Skeletal muscle tissue (tissue), 4 donors: ENCODE measurements around the gene SPTSSA. TPM values are rescaled to one million over a fixed set of nuclear protein-coding genes. Genes with fewer than 3 reads are reported as not detected.
A peak's percentile ranks its signal among the peaks of the same experiment; 100 is the strongest.

Experiments
- H3K27ac ChIP-seq: one replicate; pipeline ENCODE4 v1.7.0; 2013; ENCODE audit warnings: mild to moderate bottlenecking, low read depth, low read length, inconsistent platforms
- H3K27me3 ChIP-seq, 3 donors: one replicate each; pipeline ENCODE4 v1.7.0; 2013; ENCODE audit warnings: low read length in 3 of 3; ENCODE audit not compliant: control insufficient read depth in 3 of 3, insufficient read depth in 3 of 3
- H3K36me3 ChIP-seq, 3 donors: one replicate each; pipeline ENCODE4 v1.7.0; 2013; ENCODE audit warnings: low read length in 3 of 3; ENCODE audit not compliant: control insufficient read depth in 3 of 3, insufficient read depth in 3 of 3
- H3K4me1 ChIP-seq, 3 donors: one replicate each; pipeline ENCODE4 v1.7.0; 2013; ENCODE audit warnings: low read length in 3 of 3, mild to moderate bottlenecking in 3 of 3; ENCODE audit not compliant: control insufficient read depth in 3 of 3, insufficient read depth in 3 of 3
- H3K4me3 ChIP-seq, 3 donors: one replicate each; pipeline ENCODE4 v1.7.0; 2013; ENCODE audit warnings: low read length in 3 of 3
- H3K9ac ChIP-seq, 3 donors: one replicate each; pipeline ENCODE4 v1.7.0; 2013; ENCODE audit warnings: low read length in 3 of 3, mild to moderate bottlenecking in 3 of 3, moderate library complexity in 2 of 3, low read depth in 1 of 3
- H3K9me3 ChIP-seq, 3 donors: one replicate each; pipeline ENCODE4 v1.7.0; 2013; ENCODE audit warnings: low read length in 3 of 3; ENCODE audit not compliant: control insufficient read depth in 3 of 3
- total RNA-seq: library from RNA; depleted of rRNA; stranded (reverse); fragments of >200 nt; gene quantifications from one replicate; pipeline ENCODE4 v1.2.3, GENCODE V29; 2014
- donor health status: Osteomylitis.

SPTSSA gene
- total RNA-seq, 1 donor from 2014 or later = 9.9 TPM

GRCh38 chr14:34474187-34474679 is 12.2 kb upstream of the SPTSSA start:
- Histone ChIP-seq H3K27me3 (no peaks in the 10 kb centered on the region), H3K9ac (no peak overlapping the region), H3K4me1 (no peaks in the 10 kb centered on the region), H3K36me3 (no peaks in the 10 kb centered on the region), H3K9me3 (no peaks in the 10 kb centered on the region), H3K4me3 (no peak overlapping the region), H3K27ac (no peak overlapping the region)

- no peak overlapping the region for H3K4me3 ChIP-seq
These were observed 10.8 kb upstream of the SPTSSA start for GRCh38 chr14:34472706-34473279.

GRCh38 chr14:34470319-34470718 is 8.3 kb upstream of the SPTSSA start:
- H3K27ac ChIP-seq = no peak overlapping the region
- H3K9ac ChIP-seq = no peak overlapping the region
- no peak overlapping the region for H3K4me3 ChIP-seq
- H3K27me3 ChIP-seq = no peaks in the 10 kb centered on the region
- H3K9me3 ChIP-seq = no peaks in the 10 kb centered on the region
- no peaks in the 10 kb centered on the region for H3K36me3 ChIP-seq
- H3K4me1 ChIP-seq = no peaks in the 10 kb centered on the region

More at GRCh38 chr14:34472706-34473279, 10.8 kb upstream of the SPTSSA start:
- no peaks in the 10 kb centered on the region for H3K9me3 ChIP-seq
- no peaks in the 10 kb centered on the region for H3K36me3 ChIP-seq
- H3K4me1 ChIP-seq = no peaks in the 10 kb centered on the region
- no peak overlapping the region for H3K9ac ChIP-seq
- H3K27ac ChIP-seq = no peak overlapping the region
- no peaks in the 10 kb centered on the region for H3K27me3 ChIP-seq

- no peak overlapping the region for H3K27ac ChIP-seq
These were observed 4.7 kb upstream of the SPTSSA start for GRCh38 chr14:34466691-34467090.

GRCh38 chr14:34465069-34465859 is 3.2 kb upstream of the SPTSSA start:
- H3K27ac ChIP-seq = peak overlapping the region; percentile 13
- H3K36me3 ChIP-seq = no peaks in the 10 kb centered on the region
- H3K9ac ChIP-seq = no peak overlapping the region
- no peaks in the 10 kb centered on the region for H3K9me3 ChIP-seq
- peaks cover 4 to 16% (median 13%) of the 10 kb centered on the region in 3 donors for H3K4me1 ChIP-seq
- H3K27me3 ChIP-seq = no peaks in the 10 kb centered on the region
- H3K4me3 ChIP-seq = no peak overlapping the region

More at GRCh38 chr14:34466691-34467090, 4.7 kb upstream of the SPTSSA start:
- Histone ChIP-seq H3K36me3 (no peaks in the 10 kb centered on the region), H3K27me3 (no peaks in the 10 kb centered on the region), H3K4me1 (peaks cover 3 to 6% (median 4%) of the 10 kb centered on the region in 3 donors), H3K9me3 (no peaks in the 10 kb centered on the region), H3K9ac (no peak overlapping the region), H3K4me3 (no peak overlapping the region)

- H3K27me3 ChIP-seq = no peaks in the 10 kb centered on the region
- no peak overlapping the region for H3K27ac ChIP-seq
- no peak overlapping the region for H3K9ac ChIP-seq
- H3K4me3 ChIP-seq = no peak overlapping the region
- H3K9me3 ChIP-seq = no peaks in the 10 kb centered on the region
- H3K36me3 ChIP-seq = no peaks in the 10 kb centered on the region
- H3K4me1 ChIP-seq = peaks cover 7 to 22% (median 17%) of the 10 kb centered on the region in 3 donors
These were observed 1.5 kb upstream of the SPTSSA start for GRCh38 chr14:34463598-34463961.

GRCh38 chr14:34461334-34462131 is 507 bp downstream of the SPTSSA start:
- Histone ChIP-seq H3K27me3 (no peaks in the 10 kb centered on the region), H3K4me3 (peak overlapping the region; percentile 71 to 88 (median 83)), H3K9ac (peak overlapping the region; percentile 53 to 88 (median 84)), H3K36me3 (no peaks in the 10 kb centered on the region), H3K27ac (peak overlapping the region; percentile 69), H3K9me3 (no peaks in the 10 kb centered on the region), H3K4me1 (peaks cover 7 to 22% (median 17%) of the 10 kb centered on the region in 3 donors)

- peak overlapping the region; percentile 6 for H3K27ac ChIP-seq
- no peaks in the 10 kb centered on the region for H3K36me3 ChIP-seq
- peaks cover 7 to 22% (median 17%) of the 10 kb centered on the region in 3 donors for H3K4me1 ChIP-seq
- peak overlapping the region; percentile 36 to 88 (median 84) for H3K9ac ChIP-seq
- no peaks in the 10 kb centered on the region for H3K27me3 ChIP-seq
- H3K9me3 ChIP-seq = no peaks in the 10 kb centered on the region
- peak overlapping the region; percentile 71 to 88 (median 83) for H3K4me3 ChIP-seq
These were observed 1.2 kb downstream of the SPTSSA start for GRCh38 chr14:34460841-34461240.

GRCh38 chr14:34460295-34460694 is 1.7 kb downstream of the SPTSSA start:
- no peaks in the 10 kb centered on the region for H3K27me3 ChIP-seq
- no peak overlapping the region for H3K4me3 ChIP-seq
- peaks cover 7 to 22% (median 17%) of the 10 kb centered on the region in 3 donors for H3K4me1 ChIP-seq
- no peaks in the 10 kb centered on the region for H3K9me3 ChIP-seq
- H3K9ac ChIP-seq = peak overlapping the region in 2 of 3 donors; percentile 20 to 84
- peaks cover 0 to 3% (median 0%) of the 10 kb centered on the region in 3 donors for H3K36me3 ChIP-seq
- H3K27ac ChIP-seq = no peak overlapping the region
